ENCODE results near the gene HCRTR1. TPM values are rescaled to one million over a fixed set of nuclear protein-coding genes. Genes with fewer than 3 reads are reported as not detected.

HCRTR1 gene
- total and polyA plus RNA-seq, 2 donors (not counting 3 experiments of a cell fraction or from before 2014, with no cell fraction given): 0.93 to 1.5 TPM

GRCh38 chr1:31580513-31580870 lies 37.0 kb upstream of the HCRTR1 start:
- FAIRE-seq (no peak), DNase-seq (ENCODE audit: low read depth, low spot score) (no peak)
- TF ChIP-seq EZH2 (IDR thresholded peaks at IDR 0.05; ENCODE audit: borderline replicate concordance, low read depth, low read length, severe bottlenecking): no peak
- no peak for TF ChIP-seq POLR2A (IDR thresholded peaks at IDR 0.05; ENCODE audit: low read depth, low read length)
- peak overlapping the region in 1 of 3 experiments; percentile 61 for H3K4me3 ChIP-seq (replicated peaks in 1 of 3; ENCODE audit: insufficient read depth in 1 of 3, low read depth in 1 of 3, low read length in 3 of 3)
- H3K9me3 ChIP-seq (replicated peaks; ENCODE audit: control insufficient read depth, insufficient read depth, low read length): no peaks in the 10 kb centered on the region
- H3K9ac ChIP-seq (replicated peaks; ENCODE audit: extremely low read depth, insufficient read depth, low read length): peak overlapping the region; percentile 52
- H4K20me1 ChIP-seq (replicated peaks; ENCODE audit: control insufficient read depth, extremely low read depth, insufficient read depth, low read length): no peaks in the 10 kb centered on the region
- intact Hi-C loops (cut with micrococcal nuclease): loop anchor here (5.0 to 10.0 kb wide), 2 partner anchors 354 to 482 kb away; partner anchors contain the start of gene PTP4A2
- peaks cover 65% of the 10 kb centered on the region for H3K4me1 ChIP-seq (ENCODE audit: control insufficient read depth, extremely low read depth, insufficient read depth, low read length)
- ChIA-PET POLR2A (interaction anchor here (0.6 kb wide), 1 partner anchor 120 kb away, joined by 3 read pairs; no protein-coding TSS in a partner anchor), CTCF (interaction anchor here (0.6 to 1.9 kb wide), 4 partner anchors 10 to 38 kb away, joined by 3 to 9 read pairs (median 4); partner anchors contain the start of gene HCRTR1)
- no TSS peak for BruUV-seq (replicated peaks)
- no peaks in the 10 kb centered on the region for H3K27me3 ChIP-seq (ENCODE audit: control insufficient read depth in 2 of 2, insufficient read depth in 2 of 2, low read length in 2 of 2)
- H3K4me2 ChIP-seq (ENCODE audit: insufficient read depth, low read length): peak overlapping the region; percentile 95
- H3K27ac ChIP-seq (ENCODE audit: insufficient read depth, low read depth, low read length): peak overlapping the region; percentile 83
- H3K9me1 ChIP-seq (replicated peaks; ENCODE audit: control insufficient read depth, extremely low read depth, insufficient read depth, low read length): no peaks in the 10 kb centered on the region
- dilution Hi-C loops (cut with MboI; ENCODE audit: extremely low pct_ligation_motif_present, low sequenced_read_pairs): no loop called here
- H3K79me2 ChIP-seq (ENCODE audit: control insufficient read depth, insufficient read depth, low read length): peaks cover 72% of the 10 kb centered on the region
- peaks cover 7 to 22% of the 10 kb centered on the region in 2 experiments for H3K36me3 ChIP-seq (ENCODE audit: control insufficient read depth in 2 of 2, extremely low read depth in 1 of 2, insufficient read depth in 2 of 2, low read length in 2 of 2)
- H2AFZ ChIP-seq (ENCODE audit: low read depth, low read length): no peak overlapping the region

GRCh38 chr1:31580891-31581603 lies 36.4 kb upstream of the HCRTR1 start:
- dilution Hi-C loops (cut with MboI; ENCODE audit: extremely low pct_ligation_motif_present, low sequenced_read_pairs) (no loop called here), intact Hi-C loops (cut with micrococcal nuclease) (loop anchor here (5.0 to 10.0 kb wide), 2 partner anchors 354 to 481 kb away; partner anchors contain the start of gene PTP4A2)
- FAIRE-seq (no peak), DNase-seq (ENCODE audit: low read depth, low spot score) (no peak)
- H3K9ac ChIP-seq (replicated peaks; ENCODE audit: extremely low read depth, insufficient read depth, low read length): peak overlapping the region; percentile 52
- no peaks in the 10 kb centered on the region for H4K20me1 ChIP-seq (replicated peaks; ENCODE audit: control insufficient read depth, extremely low read depth, insufficient read depth, low read length)
- TF ChIP-seq POLR2A (IDR thresholded peaks at IDR 0.05; ENCODE audit: low read depth, low read length): peak; percentile 8
- TF ChIP-seq POLR2AphosphoS5 (IDR thresholded peaks at IDR 0.05; ENCODE audit: insufficient read depth, low read depth, low read length): peak; percentile 9
- no peak for TF ChIP-seq MAX (IDR thresholded peaks at IDR 0.05; ENCODE audit: insufficient read depth, insufficient read length)
- peaks cover 59% of the 10 kb centered on the region for H3K4me1 ChIP-seq (ENCODE audit: control insufficient read depth, extremely low read depth, insufficient read depth, low read length)
- H3K79me2 ChIP-seq (ENCODE audit: control insufficient read depth, insufficient read depth, low read length): peaks cover 72% of the 10 kb centered on the region
- peak overlapping the region; percentile 95 for H3K4me2 ChIP-seq (ENCODE audit: insufficient read depth, low read length)
- H2AFZ ChIP-seq (ENCODE audit: low read depth, low read length): no peak overlapping the region
- CTCF ChIA-PET: interaction anchor here (0.6 to 1.9 kb wide), 4 partner anchors 11 to 37 kb away, joined by 3 to 9 read pairs (median 4); partner anchors contain the start of gene HCRTR1
- H3K4me3 ChIP-seq (replicated peaks in 1 of 3; ENCODE audit: insufficient read depth in 1 of 3, low read depth in 1 of 3, low read length in 3 of 3): peak overlapping the region in 1 of 3 experiments; percentile 61
- POLR2A ChIA-PET: interaction anchor here (0.6 kb wide), 1 partner anchor 120 kb away, joined by 3 read pairs; no protein-coding TSS in a partner anchor
- H3K9me1 ChIP-seq (replicated peaks; ENCODE audit: control insufficient read depth, extremely low read depth, insufficient read depth, low read length): no peaks in the 10 kb centered on the region
- H3K27ac ChIP-seq (ENCODE audit: insufficient read depth, low read depth, low read length): peak overlapping the region; percentile 83
- H3K27me3 ChIP-seq (ENCODE audit: control insufficient read depth in 2 of 2, insufficient read depth in 2 of 2, low read length in 2 of 2): no peaks in the 10 kb centered on the region
- BruUV-seq (replicated peaks): no TSS peak
- H3K9me3 ChIP-seq (replicated peaks; ENCODE audit: control insufficient read depth, insufficient read depth, low read length): no peaks in the 10 kb centered on the region
- H3K36me3 ChIP-seq (ENCODE audit: control insufficient read depth in 2 of 2, extremely low read depth in 1 of 2, insufficient read depth in 2 of 2, low read length in 2 of 2): peaks cover 10 to 27% of the 10 kb centered on the region in 2 experiments

Data from endothelial cell of umbilical vein (primary cell).